Kidney glomerular epithelial cell (primary cell): ENCODE measurements around the gene ZAR1L.
"Not testable (repeated sequence)": the region's sequence is repeated elsewhere in the genome, so short reads cannot be mapped to it uniquely, and the experiment has no call there.

Experiments used
- DNase-seq: peaks from one replicate; lab custom pipeline; 2025; lab: John Stamatoyannopoulos, UW

ZAR1L gene, protein sequence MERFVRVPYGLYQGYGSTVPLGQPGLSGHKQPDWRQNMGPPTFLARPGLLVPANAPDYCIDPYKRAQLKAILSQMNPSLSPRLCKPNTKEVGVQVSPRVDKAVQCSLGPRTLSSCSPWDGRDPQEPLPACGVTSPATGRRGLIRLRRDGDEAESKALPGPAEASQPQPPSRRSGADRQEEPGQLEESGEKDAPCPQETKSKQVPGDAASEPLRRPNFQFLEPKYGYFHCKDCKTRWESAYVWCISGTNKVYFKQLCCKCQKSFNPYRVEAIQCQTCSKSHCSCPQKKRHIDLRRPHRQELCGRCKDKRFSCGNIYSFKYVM

DNA sequence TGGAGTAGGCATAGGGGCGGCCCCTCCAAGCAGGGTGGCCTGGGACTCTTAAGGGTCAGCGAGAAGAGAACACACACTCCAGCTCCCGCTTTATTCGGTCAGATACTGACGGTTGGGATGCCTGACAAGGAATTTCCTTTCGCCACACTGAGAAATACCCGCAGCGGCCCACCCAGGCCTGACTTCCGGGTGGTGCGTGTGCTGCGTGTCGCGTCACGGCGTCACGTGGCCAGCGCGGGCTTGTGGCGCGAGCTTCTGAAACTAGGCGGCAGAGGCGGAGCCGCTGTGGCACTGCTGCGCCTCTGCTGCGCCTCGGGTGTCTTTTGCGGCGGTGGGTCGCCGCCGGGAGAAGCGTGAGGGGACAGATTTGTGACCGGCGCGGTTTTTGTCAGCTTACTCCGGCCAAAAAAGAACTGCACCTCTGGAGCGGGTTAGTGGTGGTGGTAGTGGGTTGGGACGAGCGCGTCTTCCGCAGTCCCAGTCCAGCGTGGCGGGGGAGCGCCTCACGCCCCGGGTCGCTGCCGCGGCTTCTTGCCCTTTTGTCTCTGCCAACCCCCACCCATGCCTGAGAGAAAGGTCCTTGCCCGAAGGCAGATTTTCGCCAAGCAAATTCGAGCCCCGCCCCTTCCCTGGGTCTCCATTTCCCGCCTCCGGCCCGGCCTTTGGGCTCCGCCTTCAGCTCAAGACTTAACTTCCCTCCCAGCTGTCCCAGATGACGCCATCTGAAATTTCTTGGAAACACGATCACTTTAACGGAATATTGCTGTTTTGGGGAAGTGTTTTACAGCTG is at the start of gene ZAR1L, which contains the start of gene BRCA2:
Gene ZAR1L, minus strand, starts transcription at position 126 of the 790 bp plus-strand sequence. CDS start 3,438 bp downstream, outside the sequence.
Gene BRCA2, plus strand, starts transcription at position 271 of the 790 bp plus-strand sequence. CDS start 953 bp downstream, outside the sequence.
- peak; percentile 68 for DNase-seq

DNA sequence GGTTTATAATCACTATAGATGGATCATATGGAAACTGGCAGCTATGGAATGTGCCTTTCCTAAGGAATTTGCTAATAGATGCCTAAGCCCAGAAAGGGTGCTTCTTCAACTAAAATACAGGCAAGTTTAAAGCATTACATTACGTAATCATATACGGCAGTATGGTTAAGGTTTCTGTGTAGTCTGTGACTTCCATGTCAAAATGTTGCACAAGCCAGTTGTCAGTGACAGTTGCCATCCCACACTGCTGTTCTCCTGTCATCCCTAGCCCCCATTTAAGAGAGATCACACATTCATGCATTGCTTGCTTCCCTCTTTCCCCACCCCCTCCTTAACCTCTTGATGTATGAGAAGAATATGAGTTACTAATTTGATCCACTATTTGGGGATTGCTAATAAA is 47.4 kb upstream of the ZAR1L start:
- no peak for DNase-seq

DNA sequence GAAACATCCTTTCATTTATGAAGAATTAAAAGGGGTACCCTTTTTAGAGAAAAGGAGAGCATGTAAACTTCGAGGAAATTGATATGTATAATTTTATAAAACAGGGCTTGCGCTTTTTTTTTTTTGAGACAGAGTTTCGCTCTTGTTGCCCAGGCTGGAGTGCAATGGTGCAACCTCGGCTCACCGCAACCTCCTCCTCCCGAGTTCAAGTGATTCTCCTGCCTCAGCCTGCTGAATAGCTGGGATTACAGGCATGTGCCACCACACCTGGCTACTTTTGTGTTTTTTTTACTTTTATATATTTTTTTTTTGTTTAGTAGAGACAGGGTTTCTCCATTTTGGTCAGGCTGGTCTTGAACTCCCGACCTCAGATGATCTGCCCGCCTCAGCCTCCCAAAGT is 40.8 kb upstream of the ZAR1L start:
- DNase-seq = not testable (repeated sequence)

DNA sequence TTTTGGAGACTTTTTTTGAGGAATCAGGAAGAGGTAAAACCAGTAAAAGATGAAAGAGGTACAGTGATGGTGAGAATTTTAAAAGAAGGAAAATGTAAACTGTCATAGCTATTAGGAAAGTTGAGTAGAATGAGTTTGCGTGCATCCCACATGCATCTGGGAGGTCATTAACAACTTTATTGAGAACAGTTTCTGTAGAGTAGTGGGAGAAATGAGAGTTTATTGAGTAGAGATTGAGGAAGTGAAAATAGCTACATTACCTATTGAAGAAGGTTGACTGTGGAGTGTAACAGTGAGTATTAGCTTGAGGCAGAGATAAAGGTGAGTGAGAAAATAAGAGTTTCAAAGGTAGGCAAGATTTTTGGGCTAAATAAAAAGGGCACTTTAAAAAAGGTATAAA is 38.9 kb upstream of the ZAR1L start:
- DNase-seq = no peak

DNA sequence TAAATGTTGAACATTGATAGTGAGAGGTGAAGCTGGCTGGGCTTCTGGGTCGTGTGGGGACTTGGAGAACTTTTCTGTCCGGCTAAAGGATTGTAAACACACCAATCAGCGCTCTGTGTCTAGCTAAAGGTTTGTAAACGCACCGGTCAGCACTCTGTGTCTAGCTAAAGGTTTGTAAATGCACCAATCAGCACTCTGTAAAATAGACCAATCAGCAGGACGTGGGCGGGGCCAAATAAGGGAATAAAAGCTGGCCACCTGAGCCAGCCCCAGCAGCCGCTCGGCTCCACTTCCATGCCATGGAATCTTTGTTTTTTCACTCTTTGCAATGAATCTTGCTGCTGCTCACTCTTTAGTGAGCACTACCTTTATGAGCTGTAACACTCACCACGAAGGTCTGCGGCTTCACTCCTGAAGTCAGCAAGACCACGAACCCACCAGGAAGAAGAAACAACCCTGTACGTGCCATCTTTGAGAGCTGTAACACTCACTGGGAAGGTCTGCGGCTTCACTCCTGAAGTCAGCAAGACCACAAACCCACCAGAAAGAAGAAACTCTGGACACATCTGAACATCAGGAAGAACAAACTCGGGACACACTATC is 35.8 kb upstream of the ZAR1L start:
- not testable (repeated sequence) for DNase-seq

DNA sequence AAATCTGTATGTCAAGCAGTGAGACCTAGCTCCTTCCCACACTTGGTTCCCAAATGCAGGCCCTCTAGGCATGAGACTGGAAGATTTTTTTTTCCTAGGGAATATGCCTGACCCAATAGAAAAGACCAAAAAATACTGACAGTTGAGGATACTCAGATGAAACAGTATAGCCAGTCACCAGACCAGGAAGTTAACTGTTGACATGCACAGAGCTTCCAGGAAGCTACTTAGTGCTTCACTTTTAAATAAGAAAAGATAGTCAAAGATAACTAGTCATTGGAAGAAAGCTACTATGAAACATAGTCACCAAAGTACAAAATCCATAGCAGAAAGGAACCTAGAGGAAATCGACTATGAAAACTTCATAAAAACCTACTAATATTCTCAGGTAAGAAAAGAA is 32.5 kb upstream of the ZAR1L start:
- no peak for DNase-seq

DNA sequence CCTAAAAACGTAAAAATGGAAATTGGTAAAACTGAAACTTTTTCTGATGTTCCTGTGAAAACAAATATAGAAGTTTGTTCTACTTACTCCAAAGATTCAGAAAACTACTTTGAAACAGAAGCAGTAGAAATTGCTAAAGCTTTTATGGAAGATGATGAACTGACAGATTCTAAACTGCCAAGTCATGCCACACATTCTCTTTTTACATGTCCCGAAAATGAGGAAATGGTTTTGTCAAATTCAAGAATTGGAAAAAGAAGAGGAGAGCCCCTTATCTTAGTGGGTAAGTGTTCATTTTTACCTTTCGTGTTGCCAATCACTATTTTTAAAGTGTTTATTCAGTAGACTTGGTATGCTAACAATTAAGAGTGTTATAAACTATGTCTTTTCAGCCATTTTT is 25.8 kb upstream of the ZAR1L start:
- DNase-seq = no peak

DNA sequence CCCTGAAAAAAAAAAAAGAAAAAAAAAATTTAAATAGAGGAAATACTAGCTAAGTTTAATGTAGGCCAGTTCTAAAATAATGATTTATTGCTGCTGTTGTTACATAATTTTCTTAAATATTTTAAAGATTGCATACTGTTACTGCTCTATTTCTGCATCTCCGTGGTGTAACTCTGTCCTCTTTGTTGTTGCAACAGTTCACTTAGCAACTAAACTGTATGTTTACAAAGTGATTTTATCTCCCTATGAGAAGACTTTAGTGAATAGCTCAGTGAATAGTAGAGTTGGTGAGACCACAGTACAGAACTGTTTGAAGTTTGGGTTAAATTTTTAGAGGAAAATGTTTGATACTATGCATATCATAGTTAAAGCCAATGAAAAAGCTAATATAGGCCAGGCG is 19.5 kb upstream of the ZAR1L start:
- no peak for DNase-seq

DNA sequence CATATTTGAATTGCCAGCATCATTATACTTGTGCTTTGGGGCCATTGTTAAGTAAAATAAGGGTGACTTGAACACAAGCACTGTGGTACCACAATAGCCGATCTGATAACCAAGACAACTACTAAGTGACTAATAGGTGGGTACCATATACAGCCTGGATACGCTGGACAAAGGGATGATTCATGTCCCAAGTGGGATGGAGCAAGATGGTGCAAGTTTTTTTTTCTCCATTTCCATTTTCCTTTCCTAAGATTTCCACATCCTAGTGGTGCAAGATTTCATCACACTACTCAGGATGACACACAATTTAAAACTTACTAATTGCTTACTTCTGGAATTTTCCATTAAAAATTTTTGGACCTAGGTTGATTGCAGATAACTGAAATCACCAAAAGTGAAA is 15.3 kb upstream of the ZAR1L start:
- DNase-seq = no peak

DNA sequence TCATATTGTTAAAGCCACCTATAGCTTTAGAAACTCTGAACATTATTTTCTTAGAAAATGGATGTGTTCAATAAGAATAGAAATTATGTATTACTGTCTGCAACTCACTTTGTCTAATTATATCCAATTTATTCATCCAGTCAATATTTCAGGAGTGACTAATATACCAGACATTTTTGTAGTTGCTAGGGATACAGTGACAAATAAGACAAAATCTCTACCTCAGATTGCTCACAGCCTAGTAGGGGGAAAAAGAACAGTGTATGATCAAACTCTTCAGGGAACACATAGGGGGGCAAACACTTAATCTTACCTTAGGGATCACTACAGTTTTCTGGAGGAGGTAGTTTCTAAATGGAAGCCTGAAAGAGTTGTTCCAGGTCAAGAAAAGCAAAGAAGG is 8.7 kb upstream of the ZAR1L start:
- DNase-seq = peak; percentile 46

DNA sequence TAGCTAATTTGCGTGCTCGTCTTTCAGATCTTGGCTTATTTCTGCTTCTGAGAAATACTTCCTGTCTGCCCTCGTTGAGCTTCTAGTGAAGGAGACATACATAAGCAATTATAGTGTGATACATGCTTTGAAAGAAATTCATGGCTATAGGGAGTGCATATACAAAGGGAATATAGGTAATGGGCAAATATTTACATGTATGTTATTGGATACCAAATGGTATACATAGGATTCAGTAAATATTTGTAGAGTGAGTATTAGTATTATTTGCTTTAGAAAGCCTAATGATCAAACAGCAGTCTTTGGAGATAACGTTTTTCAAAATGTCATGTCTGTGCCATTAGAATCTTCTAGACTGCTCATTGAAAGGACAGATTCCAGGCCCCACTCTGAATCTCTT is 5.4 kb upstream of the ZAR1L start:
- DNase-seq = no peak

DNA sequence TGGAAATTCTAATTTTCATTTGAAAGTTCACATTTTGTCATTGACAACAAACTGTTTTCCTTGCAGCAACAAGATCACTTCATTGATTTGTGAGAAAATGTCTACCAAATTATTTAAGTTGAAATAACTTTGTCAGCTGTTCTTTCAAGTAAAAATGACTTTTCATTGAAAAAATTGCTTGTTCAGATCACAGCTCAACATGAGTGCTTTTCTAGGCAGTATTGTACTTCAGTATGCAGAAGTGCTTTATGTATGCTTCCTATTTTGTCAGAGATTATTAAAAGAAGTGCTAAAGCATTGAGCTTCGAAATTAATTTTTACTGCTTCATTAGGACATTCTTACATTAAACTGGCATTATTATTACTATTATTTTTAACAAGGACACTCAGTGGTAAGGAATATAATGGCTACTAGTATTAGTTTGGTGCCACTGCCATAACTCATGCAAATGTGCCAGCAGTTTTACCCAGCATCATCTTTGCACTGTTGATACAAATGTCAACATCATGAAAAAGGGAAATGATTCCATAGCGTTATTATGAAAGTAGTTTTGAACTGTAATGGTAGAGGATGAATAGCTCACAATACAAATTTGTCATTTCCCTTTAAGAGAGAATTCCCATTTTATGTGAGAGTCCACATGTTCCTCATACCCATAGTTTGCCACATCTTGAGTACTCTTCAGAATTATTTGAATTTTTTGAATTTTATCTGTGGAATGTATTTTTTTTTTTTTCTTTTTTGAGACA is 2.7 kb upstream of the ZAR1L start:
- no peak for DNase-seq

DNA sequence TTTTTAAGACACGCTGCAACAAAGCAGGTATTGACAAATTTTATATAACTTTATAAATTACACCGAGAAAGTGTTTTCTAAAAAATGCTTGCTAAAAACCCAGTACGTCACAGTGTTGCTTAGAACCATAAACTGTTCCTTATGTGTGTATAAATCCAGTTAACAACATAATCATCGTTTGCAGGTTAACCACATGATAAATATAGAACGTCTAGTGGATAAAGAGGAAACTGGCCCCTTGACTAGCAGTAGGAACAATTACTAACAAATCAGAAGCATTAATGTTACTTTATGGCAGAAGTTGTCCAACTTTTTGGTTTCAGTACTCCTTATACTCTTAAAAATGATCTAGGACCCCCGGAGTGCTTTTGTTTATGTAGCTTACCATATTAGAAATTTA is 1.3 kb upstream of the ZAR1L start:
- no peak for DNase-seq

DNA sequence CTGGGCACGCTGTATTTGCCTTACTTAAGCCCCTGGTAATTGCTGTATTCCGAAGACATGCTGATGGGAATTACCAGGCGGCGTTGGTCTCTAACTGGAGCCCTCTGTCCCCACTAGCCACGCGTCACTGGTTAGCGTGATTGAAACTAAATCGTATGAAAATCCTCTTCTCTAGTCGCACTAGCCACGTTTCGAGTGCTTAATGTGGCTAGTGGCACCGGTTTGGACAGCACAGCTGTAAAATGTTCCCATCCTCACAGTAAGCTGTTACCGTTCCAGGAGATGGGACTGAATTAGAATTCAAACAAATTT is 821 bp upstream of the ZAR1L start:
- no peak for DNase-seq

DNA sequence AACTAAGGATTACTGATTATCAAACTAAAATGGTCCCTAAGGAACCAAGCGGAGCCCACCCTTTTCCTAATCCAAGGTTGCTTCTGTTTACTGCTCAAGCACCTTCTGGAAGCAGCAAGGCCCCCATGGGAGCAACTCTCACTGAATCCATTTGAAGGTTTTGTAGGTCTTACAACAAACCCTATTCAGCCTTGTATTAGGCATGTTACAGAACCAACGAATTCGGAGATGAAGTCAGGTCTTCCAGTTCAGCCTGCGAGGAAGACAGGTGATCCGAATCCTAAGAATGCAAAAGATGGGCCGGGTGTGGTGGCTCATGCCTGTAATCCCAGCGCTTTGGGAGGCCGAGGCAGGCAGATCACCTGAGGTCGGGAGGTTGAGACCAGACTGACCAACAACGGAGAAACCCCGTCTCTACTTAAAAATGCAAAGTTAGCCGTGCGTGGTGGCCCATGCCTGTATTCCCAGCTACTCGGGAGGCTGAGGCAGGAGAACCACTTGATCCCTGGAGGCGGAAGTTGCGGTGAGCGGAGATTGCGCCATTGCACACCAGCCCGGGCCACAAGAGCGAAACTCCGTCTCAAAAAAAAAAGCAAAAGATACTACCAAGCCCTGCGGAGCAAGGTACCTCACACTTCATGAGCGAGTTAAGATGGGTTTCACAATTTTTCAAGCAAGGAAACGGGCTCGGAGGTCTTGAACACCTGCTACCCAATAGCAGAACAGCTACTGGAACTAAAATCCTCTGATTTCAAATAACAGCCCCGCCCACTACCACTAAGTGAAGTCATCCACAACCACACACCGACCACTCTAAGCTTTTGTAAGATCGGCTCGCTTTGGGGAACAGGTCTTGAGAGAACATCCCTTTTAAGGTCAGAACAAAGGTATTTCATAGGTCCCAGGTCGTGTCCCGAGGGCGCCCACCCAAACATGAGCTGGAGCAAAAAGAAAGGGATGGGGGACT is 609 bp downstream of the ZAR1L start:
- no peak for DNase-seq

DNA sequence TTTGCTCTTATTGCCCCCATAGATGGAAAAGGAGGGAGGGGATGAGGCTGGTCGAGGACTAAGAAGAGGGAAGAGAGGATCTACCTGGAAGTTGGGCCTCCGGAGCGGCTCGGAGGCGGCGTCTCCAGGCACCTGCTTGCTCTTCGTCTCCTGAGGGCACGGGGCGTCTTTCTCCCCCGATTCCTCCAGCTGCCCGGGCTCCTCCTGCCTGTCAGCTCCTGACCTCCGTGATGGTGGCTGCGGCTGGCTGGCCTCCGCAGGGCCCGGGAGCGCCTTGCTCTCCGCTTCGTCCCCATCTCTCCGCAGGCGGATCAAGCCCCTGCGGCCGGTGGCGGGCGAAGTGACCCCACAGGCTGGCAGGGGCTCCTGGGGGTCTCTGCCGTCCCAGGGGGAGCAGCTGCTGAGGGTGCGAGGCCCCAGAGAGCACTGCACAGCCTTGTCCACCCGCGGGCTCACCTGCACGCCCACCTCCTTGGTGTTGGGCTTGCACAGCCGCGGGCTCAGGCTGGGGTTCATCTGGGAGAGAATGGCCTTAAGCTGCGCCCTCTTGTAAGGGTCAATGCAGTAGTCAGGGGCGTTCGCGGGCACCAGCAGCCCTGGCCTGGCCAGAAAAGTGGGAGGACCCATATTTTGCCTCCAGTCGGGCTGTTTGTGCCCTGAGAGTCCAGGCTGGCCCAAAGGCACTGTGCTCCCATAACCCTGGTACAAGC is 3.8 kb downstream of the ZAR1L start:
- DNase-seq = no peak

DNA sequence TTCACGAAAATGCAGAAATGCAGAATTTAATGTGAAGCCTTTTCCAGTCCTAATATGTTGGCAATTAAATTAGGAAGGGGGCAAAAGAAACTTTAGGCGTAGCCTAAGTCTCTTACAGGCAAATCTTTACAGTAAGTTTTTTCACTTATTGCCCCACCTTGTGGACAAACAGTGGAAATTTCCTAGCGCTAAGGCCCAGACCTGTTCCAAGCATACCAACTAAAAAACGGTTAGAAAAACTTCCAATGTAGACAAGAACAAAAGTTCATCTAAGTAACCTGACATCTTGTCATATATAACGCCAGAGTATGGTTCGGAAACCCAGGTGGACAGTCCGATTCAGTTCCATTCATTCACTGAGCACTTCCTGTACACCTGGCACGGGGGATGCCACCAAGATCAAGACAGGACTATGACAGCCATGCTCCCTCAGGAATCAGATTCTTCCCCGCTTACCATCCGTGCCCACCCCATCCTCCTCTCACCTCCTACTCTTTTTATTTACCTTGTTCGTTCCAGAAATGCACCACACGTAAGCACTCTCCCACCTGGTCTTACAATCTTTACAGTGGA is 4.9 kb downstream of the ZAR1L start:
- DNase-seq = peak; percentile 63

DNA sequence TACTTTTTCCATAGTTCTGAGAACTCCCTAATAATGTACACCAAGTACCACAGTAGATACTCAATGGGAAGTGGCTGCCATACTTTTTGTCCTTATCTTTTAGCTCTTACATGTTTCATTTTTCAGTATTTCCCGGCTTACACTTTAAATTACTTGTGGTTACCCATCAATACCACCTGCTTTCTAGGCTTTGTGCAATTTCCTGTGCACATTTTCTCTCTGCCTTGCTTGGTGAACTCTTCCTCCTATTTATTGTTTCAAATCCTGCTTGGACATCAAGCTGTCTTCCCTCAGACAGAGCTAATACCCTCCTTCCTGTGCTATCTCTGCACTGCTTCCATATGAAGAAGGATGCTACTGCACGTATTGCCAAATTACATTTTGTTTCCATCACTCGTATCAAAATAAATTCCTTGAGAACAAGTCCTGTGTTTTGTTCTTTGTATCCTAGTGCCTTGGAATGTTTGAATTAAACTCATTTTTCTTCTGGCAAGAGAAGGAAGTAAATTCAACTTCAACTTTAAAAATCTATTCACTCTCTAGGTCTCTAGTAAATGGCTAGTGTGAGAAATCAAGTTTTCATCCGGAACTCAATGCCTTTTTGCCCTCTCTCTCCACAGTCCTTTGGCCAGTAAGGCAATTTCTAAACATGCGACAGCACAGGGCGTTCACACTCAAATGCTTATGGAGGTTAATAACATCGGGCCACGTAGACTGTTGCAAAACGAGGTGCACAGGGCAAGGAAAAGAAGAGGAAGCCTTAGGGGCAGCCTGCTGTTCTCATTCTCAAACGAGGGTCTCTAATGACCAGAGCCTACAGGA is 5.6 kb downstream of the ZAR1L start:
- DNase-seq = no peak

DNA sequence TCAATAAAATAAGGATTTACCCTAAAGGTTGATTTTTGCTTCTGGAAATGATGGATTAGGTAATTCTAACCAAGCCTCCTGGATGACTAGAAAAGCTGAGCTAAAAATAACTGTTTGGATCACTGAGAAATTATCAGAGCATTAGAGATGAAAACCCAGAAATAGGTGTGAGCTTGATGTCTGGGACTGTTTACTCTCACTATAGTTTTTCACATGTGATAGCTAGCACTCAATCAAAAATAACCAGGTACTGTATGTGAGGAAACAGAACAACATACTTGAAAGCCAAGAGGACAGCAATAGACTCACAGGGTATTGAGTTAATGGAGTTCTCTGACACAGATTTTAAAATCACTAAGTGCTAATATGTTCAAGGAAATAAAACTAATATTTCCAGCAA is 9.5 kb downstream of the ZAR1L start:
- no peak for DNase-seq
